Measurements from ENCODE around the gene TADA2B.

GRCh38 chr4:7104366-7105031 lies 61.3 kb downstream of the TADA2B start:
- TF ChIP-seq CTCF (IDR thresholded peaks at IDR 0.05; ENCODE audit: low read depth, low read length, missing input control) (no peak), ZBTB33 (IDR thresholded peaks at IDR 0.05) (no peak), REST (IDR thresholded peaks at IDR 0.05) (no peak), TAF1 (conservative IDR thresholded peaks at IDR 0.05) (no peak), GABPA (IDR thresholded peaks at IDR 0.05 in 1 of 2, conservative IDR thresholded peaks at IDR 0.05 in 1 of 2) (no peak), YY1 (IDR thresholded peaks at IDR 0.05) (no peak), SP1 (IDR thresholded peaks at IDR 0.05) (no peak), JUND (IDR thresholded peaks at IDR 0.05) (no peak), EGR1 (IDR thresholded peaks at IDR 0.05; ENCODE audit: low read depth in 2 of 2) (no peak), MAX (IDR thresholded peaks at IDR 0.05) (no peak), ATF3 (IDR thresholded peaks at IDR 0.05) (no peak)
